ENCODE measurements around the gene SLC6A19.
A peak's percentile ranks its signal among the peaks of the same experiment; 100 is the strongest.
"Not testable (repeated sequence)": the region's sequence is repeated elsewhere in the genome, so short reads cannot be mapped to it uniquely, and the experiment has no call there.

SLC6A19 gene

GRCh38 chr5:1249366-1250280 is 48.2 kb downstream of the SLC6A19 start:
- no peak for DNase-seq

GRCh38 chr5:1251678-1252580 is 50.5 kb downstream of the SLC6A19 start:
- no peak for DNase-seq

GRCh38 chr5:1252681-1253080 is 51.3 kb downstream of the SLC6A19 start:
- no peak for DNase-seq

GRCh38 chr5:1253456-1254105 is 52.2 kb downstream of the SLC6A19 start:
- DNase-seq: no peak

GRCh38 chr5:1254196-1254595 is 52.8 kb downstream of the SLC6A19 start:
- DNase-seq: no peak

- DNase-seq: no peak
Observed at GRCh38 chr5:1255081-1255561, 53.7 kb downstream of the SLC6A19 start.

- no peak for DNase-seq
Observed at GRCh38 chr5:1256776-1257175, 55.4 kb downstream of the SLC6A19 start.

- no peak for DNase-seq
Observed at GRCh38 chr5:1257363-1257762, 56.0 kb downstream of the SLC6A19 start.

GRCh38 chr5:1257841-1258240 is 56.4 kb downstream of the SLC6A19 start:
- DNase-seq: no peak

- no peak for DNase-seq
Observed at GRCh38 chr5:1259806-1260480, 58.5 kb downstream of the SLC6A19 start.

GRCh38 chr5:1261643-1262042 is 60.2 kb downstream of the SLC6A19 start:
- no peak for DNase-seq

- DNase-seq: no peak
Observed at GRCh38 chr5:1262381-1262780, 61.0 kb downstream of the SLC6A19 start.

GRCh38 chr5:1264211-1264610 is 62.8 kb downstream of the SLC6A19 start:
- DNase-seq: no peak

- no peak for DNase-seq
Observed at GRCh38 chr5:1265026-1265425, 63.6 kb downstream of the SLC6A19 start.

- no peak for DNase-seq
Observed at GRCh38 chr5:1265461-1266455, 64.4 kb downstream of the SLC6A19 start.

- no peak for DNase-seq
Observed at GRCh38 chr5:1266791-1267190, 65.4 kb downstream of the SLC6A19 start.

GRCh38 chr5:1267464-1267863 is 66.1 kb downstream of the SLC6A19 start:
- not testable (repeated sequence) for DNase-seq

- no peak for DNase-seq
Observed at GRCh38 chr5:1268056-1268455, 66.7 kb downstream of the SLC6A19 start.

GRCh38 chr5:1268666-1269065 is 67.3 kb downstream of the SLC6A19 start:
- DNase-seq: peak; percentile 34

- no peak for DNase-seq
Observed at GRCh38 chr5:1270426-1270825, 69.0 kb downstream of the SLC6A19 start.
